ENCODE measurements around the gene ZBTB7B. TPM values are rescaled to one million over a fixed set of nuclear protein-coding genes. Genes with fewer than 3 reads are reported as not detected.
"Not testable (repeated sequence)": the region's sequence is repeated elsewhere in the genome, so short reads cannot be mapped to it uniquely, and the experiment has no call there.

ZBTB7B gene
- total RNA-seq, 1 donor from 2014 or later, result 53.3 TPM

DNA sequence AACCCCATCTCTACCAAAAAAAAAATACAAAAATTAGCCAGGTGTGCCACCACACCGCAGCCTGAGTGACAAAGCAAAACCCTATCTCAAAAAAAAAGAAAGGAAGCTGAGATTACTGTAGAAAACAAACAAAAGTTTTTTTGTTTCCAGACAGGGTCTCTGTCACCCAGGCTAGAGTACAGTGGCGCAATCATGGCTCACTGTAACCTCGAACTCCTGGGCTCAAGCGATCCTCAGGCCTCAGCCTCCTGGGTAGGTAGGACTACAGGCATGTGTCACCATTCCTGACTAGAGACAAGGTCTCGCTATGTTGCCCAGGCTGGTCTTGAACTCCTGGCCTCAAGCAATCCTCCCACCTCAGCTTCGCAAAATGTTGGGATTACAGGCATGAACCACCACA lies 38.2 kb upstream of the ZBTB7B start:
- ATAC-seq, result no peak
- peak; percentile 6 for DNase-seq (ENCODE audit: missing footprints)
- intact Hi-C loops (cut with DNase I), result loop anchor here (5.0 kb wide), 2 partner anchors 38 to 98 kb away; partner anchors contain the start of genes EFNA4 and ZBTB7B

GRCh38 chr1:154966111-154966510 lies 36.5 kb upstream of the ZBTB7B start:
- DNase-seq (ENCODE audit: missing footprints) (no peak), ATAC-seq (no peak)
- intact Hi-C loops (cut with DNase I), result no loop called here

GRCh38 chr1:154967331-154967950 lies 35.2 kb upstream of the ZBTB7B start:
- DNase-seq (ENCODE audit: missing footprints) (no peak), ATAC-seq (no peak)
- intact Hi-C loops (cut with DNase I), result no loop called here

- ATAC-seq (no peak), DNase-seq (ENCODE audit: missing footprints) (no peak)
- intact Hi-C loops (cut with DNase I), result no loop called here
Observed at GRCh38 chr1:154968731-154969130, 33.9 kb upstream of the ZBTB7B start.

DNA sequence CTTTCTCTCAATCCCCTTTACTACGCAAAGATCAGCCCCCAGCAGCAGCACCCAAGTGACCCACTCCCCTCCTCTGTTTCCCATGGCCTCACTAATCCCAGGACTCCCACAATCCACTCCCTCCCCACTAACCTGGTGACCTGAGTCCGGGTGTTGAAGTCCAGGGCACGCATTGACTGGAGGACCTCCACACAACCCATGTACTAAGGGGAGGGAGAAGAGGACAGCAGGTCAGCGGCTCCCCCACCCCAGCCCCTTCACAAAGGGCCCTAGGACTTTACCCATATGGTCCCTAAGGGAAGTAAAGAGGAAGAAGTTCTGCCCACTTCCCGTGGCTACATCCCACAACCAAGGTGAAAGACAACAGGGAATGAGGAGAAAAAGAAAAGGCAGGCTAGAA lies 33.4 kb upstream of the ZBTB7B start:
- no peak for DNase-seq (ENCODE audit: missing footprints)
- intact Hi-C loops (cut with DNase I), result no loop called here

DNA sequence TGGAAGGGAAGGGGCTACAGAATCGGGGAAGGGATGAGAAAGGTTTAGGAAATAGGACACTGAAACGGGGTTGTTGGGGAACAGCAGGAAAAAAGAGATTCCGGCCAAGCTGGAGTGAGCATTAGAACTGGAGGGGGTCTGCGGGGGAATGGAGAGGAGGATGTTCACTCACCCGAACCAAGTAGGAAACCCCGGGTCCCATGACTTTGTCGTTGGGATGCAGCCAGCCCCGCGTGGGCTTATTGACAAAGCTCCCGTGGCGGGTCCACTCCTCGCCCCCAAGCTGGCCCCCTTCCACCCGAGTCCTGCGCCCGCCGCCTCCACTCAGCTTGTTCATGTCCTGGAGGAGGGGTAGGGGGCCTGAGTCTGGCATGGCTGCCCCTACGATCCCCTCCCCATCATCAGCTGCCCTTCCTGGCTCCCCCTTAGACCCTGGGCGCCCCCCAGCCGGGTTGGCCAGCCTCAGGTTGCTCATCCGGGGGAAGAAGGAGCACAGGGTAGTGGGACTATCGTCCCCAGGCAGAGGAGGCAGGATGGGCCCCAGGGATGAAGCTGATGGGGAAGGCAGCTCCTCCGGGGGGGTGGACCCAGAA lies 32.6 kb upstream of the ZBTB7B start:
- intact Hi-C loops (cut with DNase I), result loop anchor here (2.0 to 5.0 kb wide), 3 partner anchors 33 to 81 kb away; partner anchors contain the start of genes ADAM15 and PMVK
- DNase-seq (ENCODE audit: missing footprints) (no peak), ATAC-seq (no peak)

More for the DNA sequence above, 33.4 kb upstream of the ZBTB7B start:
- no peak for ATAC-seq

- DNase-seq (ENCODE audit: missing footprints) (peak; percentile 95), ATAC-seq (peak; percentile 71)
- intact Hi-C loops (cut with DNase I), result loop anchor here (2.0 to 5.0 kb wide), 3 partner anchors 34 to 80 kb away; partner anchors contain the start of genes ADAM15 and PMVK
Observed at GRCh38 chr1:154970631-154971340, 31.8 kb upstream of the ZBTB7B start, which contains the start of gene SHC1. SHC1 (minus strand) TSS chr1:154970747; CDS start chr1:154970526, 221 bp downstream.

DNA sequence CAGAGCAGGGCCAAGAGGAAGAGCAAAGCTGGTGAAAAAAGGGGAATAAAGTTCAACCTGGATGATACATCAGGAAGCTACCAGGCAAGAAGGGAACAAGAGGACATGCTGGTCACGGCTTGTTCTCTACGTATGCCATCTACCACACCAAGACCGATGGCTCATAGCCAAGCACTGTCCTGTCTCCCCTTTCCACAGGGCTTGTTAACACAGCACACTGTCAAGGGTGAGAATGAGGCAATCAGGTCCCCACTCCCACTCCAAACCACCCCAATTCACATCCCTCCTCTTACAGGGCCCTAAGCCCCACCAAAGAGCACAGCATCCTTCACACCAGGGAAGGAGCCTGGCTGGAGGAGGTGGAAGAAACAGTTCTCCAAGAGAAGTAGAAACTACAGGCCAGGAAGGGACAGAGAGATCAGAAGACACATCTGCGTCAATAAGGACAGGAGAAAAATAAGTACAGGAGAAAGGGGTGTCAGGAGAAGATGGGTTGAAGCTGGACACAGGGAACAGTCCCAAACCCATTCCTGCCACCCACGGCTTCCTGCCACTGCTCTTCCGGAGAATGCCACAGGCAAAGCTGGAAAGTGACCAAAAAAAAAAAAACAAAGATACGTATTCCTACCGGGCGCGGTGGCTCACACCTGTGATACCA lies 31.1 kb upstream of the ZBTB7B start:
- DNase-seq (ENCODE audit: missing footprints), result no peak
- no peak for ATAC-seq
- intact Hi-C loops (cut with DNase I), result loop anchor here (2.0 to 5.0 kb wide), 3 partner anchors 35 to 79 kb away; partner anchors contain the start of genes ADAM15 and PMVK

DNA sequence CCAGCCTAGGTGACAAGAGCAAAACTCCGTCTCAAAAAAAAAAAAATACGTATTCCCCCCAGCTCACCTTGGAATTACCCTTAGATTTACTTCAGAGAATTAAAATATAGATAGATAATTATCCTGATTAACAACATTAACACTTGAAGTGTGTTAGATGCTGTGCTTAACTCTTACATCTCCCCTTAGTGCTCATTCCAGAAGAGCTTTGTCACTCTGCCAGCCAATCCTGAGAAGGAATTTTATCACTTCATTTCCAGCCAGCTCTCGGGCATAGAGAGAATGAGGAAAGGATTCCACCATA lies 30.4 kb upstream of the ZBTB7B start:
- intact Hi-C loops (cut with DNase I), result loop anchor here (5.0 kb wide), 1 partner anchor 45 kb away; no protein-coding TSS in a partner anchor
- ATAC-seq, result no peak

DNA sequence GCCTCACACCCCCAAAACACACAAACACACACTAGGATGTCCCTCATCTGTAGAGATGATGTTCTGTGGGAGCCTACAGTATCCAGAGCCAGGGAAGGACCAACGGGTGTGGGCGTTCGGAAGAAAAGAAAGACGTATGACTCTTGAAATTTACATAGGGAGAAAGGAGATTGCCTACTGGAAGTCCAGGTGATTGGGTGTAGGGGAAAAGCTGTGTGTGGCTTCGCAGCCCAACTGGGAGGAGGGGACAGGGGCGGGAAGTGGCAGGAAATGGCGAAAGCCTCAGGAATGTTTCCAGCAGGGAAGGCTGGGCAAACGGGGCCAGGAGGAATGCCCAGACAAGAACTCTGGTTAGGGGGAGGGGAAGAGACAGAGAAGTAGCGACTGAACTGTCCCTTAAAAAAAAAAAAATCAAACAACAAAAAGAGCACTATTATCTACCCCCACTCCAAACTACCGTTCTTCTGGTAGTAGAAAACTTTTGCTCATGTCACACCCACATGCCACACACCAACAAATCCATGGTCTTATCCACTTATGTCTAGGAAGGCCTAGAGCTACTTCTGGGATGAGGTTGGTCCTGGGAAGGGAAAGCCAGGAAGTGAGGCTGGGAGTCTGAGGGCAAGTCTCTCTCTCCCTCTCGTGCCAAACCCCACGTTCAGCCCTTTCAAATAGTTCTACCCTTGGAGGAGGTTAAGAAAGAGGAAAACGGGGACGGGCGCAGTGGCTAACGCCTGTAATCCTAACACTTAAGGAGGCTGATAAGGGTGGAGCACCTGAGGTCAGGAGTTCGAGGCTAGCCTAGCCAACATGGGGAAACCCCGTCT lies 29.9 kb upstream of the ZBTB7B start:
- ATAC-seq (no peak), DNase-seq (ENCODE audit: missing footprints) (no peak)
- intact Hi-C loops (cut with DNase I), result loop anchor here (5.0 kb wide), 1 partner anchor 45 kb away; no protein-coding TSS in a partner anchor

More for the DNA sequence above, 30.4 kb upstream of the ZBTB7B start:
- no peak for DNase-seq (ENCODE audit: missing footprints)

DNA sequence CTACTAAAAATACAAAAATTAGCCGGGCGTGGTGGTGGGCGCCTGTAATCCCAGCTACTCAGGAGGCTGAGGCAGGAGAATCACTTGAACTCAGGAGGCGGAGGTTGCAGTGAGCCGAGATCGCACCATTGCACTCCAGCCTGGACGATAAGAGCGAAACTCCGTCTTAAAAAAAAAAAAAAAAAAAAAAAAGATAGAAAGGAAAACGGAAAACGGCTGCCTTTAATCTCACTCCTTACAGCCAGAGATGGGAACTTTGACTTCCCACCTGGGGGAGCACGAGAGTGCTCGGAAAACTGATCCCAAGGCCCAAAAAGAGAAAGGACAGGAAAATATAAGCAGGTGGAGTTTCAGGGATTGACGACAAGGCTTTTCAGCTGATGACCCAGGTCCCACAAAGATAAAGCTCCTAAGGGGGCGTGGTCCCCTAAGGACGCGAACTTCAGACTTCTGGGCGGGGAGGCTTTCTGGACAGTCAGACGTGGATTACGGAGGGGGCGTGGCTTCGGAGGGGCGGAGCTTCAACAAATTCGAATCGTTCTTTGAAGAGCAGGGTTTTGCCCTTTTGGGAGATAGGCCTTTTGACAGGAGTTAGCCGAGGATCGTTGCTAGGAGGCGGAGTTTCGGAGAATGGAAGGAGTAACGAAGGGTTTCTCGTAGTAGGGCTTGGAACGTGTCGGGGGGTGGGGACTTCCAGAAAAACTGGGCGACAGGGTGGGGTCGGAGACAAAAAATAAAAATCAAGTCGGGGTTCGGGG lies 29.1 kb upstream of the ZBTB7B start:
- peak; percentile 47 for ATAC-seq
- peak; percentile 97 for DNase-seq (ENCODE audit: missing footprints)
- intact Hi-C loops (cut with DNase I), result loop anchor here (2.0 to 5.0 kb wide), 2 partner anchors 27 to 44 kb away; no protein-coding TSS in a partner anchor

DNA sequence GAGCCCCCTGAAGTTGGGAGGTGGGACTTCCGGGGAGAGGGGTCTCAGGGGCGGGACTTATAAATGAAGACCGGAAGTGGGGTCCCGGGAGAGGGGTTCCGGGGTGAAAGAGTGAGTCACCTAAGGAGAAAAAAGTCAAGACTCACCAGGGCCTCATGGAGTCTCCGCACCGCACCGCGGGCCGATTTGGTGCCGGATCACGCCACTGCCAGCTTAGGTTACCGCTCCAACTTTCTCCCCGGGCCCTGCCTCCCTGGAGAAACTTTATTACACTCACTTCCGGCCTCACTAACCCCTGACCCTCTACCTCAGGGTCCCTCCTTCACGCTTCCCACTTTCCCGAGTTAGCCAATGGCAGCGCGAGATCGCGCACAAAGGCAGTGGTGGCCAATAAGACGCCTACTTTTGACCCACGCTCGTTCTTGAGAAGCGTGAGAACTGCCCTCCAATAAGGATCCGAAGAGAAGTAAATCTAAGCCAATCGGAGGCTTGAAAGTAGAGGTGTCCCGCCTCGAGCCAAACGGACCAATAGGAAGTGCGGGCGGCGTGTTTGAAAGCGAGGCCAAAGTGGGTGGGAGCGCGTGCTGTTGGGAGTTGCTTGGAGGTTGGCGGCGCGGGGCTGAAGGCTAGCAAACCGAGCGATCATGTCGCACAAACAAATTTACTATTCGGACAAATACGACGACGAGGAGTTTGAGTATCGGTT lies 28.3 kb upstream of the ZBTB7B start, which contains the start of gene CKS1B:
Gene CKS1B, plus strand, starts transcription at position 580 of the 706 bp plus-strand sequence. Its CDS starts 65 bp downstream, at position 645.
- DNase-seq (ENCODE audit: missing footprints), result peak; percentile 98
- intact Hi-C loops (cut with DNase I), result loop anchor here (2.0 to 5.0 kb wide), 2 partner anchors 27 to 43 kb away; no protein-coding TSS in a partner anchor
- ATAC-seq, result peak; percentile 89

- intact Hi-C loops (cut with DNase I), result loop anchor here (2.0 to 5.0 kb wide), 2 partner anchors 26 to 42 kb away; no protein-coding TSS in a partner anchor
- ATAC-seq, result peak; percentile 68
- peak; percentile 95 for DNase-seq (ENCODE audit: missing footprints)
Observed at GRCh38 chr1:154974808-154975408, 27.7 kb upstream of the ZBTB7B start.

GRCh38 chr1:154975409-154976059 lies 27.1 kb upstream of the ZBTB7B start:
- intact Hi-C loops (cut with DNase I), result loop anchor here (2.0 kb wide), 1 partner anchor 25 kb away; no protein-coding TSS in a partner anchor
- ATAC-seq, result no peak
- DNase-seq (ENCODE audit: missing footprints), result no peak

- intact Hi-C loops (cut with DNase I); ATAC-seq: not testable (repeated sequence)
Observed at GRCh38 chr1:154977762-154978161, 24.8 kb upstream of the ZBTB7B start.

DNA sequence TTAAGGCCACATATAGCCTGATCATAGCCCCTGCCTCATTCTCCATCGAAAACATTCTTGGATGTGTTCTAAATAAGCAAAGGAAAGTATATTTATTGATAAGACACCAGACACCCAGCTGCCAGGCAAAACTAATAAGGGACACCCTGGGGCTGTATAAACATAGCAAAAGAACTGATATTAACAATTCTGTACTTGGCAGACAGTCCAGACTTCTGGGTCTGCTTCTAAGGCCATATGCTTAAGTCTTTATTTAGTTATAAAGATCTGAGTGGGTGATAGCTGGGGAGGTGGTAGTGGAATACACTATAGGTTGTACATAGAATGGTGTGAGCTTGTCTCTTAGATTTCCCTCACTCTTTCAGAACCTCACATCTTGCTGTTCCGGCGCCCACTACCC lies 24.2 kb upstream of the ZBTB7B start:
- DNase-seq (ENCODE audit: missing footprints) (no peak), ATAC-seq (no peak)
- intact Hi-C loops (cut with DNase I), result no loop called here

More at GRCh38 chr1:154977762-154978161, 24.8 kb upstream of the ZBTB7B start:
- not testable (repeated sequence) for DNase-seq (ENCODE audit: missing footprints)

All from Right ventricle myocardium inferior (tissue), 1 donor.